MCF 10A (cell line): ENCODE measurements around the gene PFDN1. TPM values are rescaled to one million over a fixed set of nuclear protein-coding genes. Genes with fewer than 3 reads are reported as not detected.

Experiments
- BruUV-seq: library from RNA; stranded (reverse); fragments of 400-500 nt; replicated peaks from 2 replicates; lab custom pipeline; 2021; lab: Mats Ljungman, UMichigan
- CTCF ChIA-PET: fragments of 300-600 bp; sonication (Branson Sonifier 250); formaldehyde crosslinking; extraction: SDS; loops from one replicate; lab custom pipeline; 2021; ENCODE audit warnings: antibody characterized with exemption, inconsistent platforms; lab: Yijun Ruan, JAX
- POLR2A ChIA-PET: fragments of 300-600, 350-650 bp; sonication (Branson Sonifier 250); formaldehyde crosslinking; extraction: SDS; loops from one replicate; lab custom pipeline; 2020; ENCODE audit warnings: antibody characterized with exemption, inconsistent platforms; lab: Yijun Ruan, JAX
- DNase-seq: peaks from one replicate; pipeline ENCODE4 v3.0.0-alpha.2; 2018; ENCODE audit not compliant: unreplicated experiment
- H3K27ac Mint-ChIP-seq: one replicate; pipeline ENCODE4 v1.8.0; 2022; ENCODE audit warnings: mild to moderate bottlenecking, low read depth, mixed read lengths; ENCODE audit not compliant: unreplicated experiment
- H3K27me3 Mint-ChIP-seq: one replicate; pipeline ENCODE4 v1.8.0; 2022; ENCODE audit warnings: mixed read lengths; ENCODE audit not compliant: insufficient read depth, unreplicated experiment
- H3K36me3 Mint-ChIP-seq: one replicate; pipeline ENCODE4 v1.8.0; 2022; ENCODE audit warnings: mild to moderate bottlenecking, moderate library complexity, mixed read lengths; ENCODE audit not compliant: insufficient read depth, unreplicated experiment
- H3K4me1 Mint-ChIP-seq: one replicate; pipeline ENCODE4 v1.8.0; 2022; ENCODE audit warnings: mixed read lengths; ENCODE audit not compliant: insufficient read depth, unreplicated experiment
- H3K4me3 Mint-ChIP-seq: one replicate; pipeline ENCODE4 v1.8.0; 2022; ENCODE audit warnings: mild to moderate bottlenecking, moderate library complexity, mixed read lengths; ENCODE audit not compliant: unreplicated experiment
- H3K9me3 Mint-ChIP-seq: one replicate; pipeline ENCODE4 v1.8.0; 2022; ENCODE audit warnings: mixed read lengths; ENCODE audit not compliant: unreplicated experiment
- CTCF ChIP-seq: fragments of 200-600 bp; IDR thresholded peaks from one replicate; pipeline ENCODE4 v1.8.0; 2022; ENCODE audit warnings: antibody characterized with exemption, mild to moderate bottlenecking; ENCODE audit not compliant: unreplicated experiment
- intact Hi-C: fragments of 100-400 bp; cut with micrococcal nuclease; formaldehyde crosslinking; loops from 2 replicates; pipeline ENCODE4 v1.14.1; 2022
- total RNA-seq: library from RNA; stranded (reverse); gene quantifications from 2 replicates; pipeline ENCODE4 v1.2.3, GENCODE V29; 2022

PFDN1 gene
- total RNA-seq, 1 experiment from 2014 or later: 94.7 TPM

GRCh38 chr5:140325486-140325885 lies 22.6 kb upstream of the PFDN1 start:
- no peaks in the 10 kb centered on the region for H3K27me3 Mint-ChIP-seq

GRCh38 chr5:140324617-140325241 lies 21.8 kb upstream of the PFDN1 start:
- Mint-ChIP-seq H3K36me3 (no peaks in the 10 kb centered on the region), H3K27me3 (no peaks in the 10 kb centered on the region), H3K9me3 (no peaks in the 10 kb centered on the region), H3K27ac (no peak overlapping the region), H3K4me1 (peaks cover 7% of the 10 kb centered on the region), H3K4me3 (no peak overlapping the region)
- DNase-seq: no peak
- no TSS peak for BruUV-seq
- no peak for TF ChIP-seq CTCF
- intact Hi-C loops: no loop called here
- ChIA-PET CTCF (interaction anchor here (1.3 to 1.4 kb wide), 2 partner anchors 27 to 80 kb away, joined by 3 to 4 read pairs; no protein-coding TSS in a partner anchor), POLR2A (interaction anchor here (0.7 kb wide), 1 partner anchor 19 kb away, joined by 3 read pairs; no protein-coding TSS in a partner anchor)

More at GRCh38 chr5:140325486-140325885, 22.6 kb upstream of the PFDN1 start:
- ChIA-PET POLR2A (no interaction called here), CTCF (interaction anchor here (0.6 kb wide), 2 partner anchors 76 to 673 kb away, joined by 4 to 5 read pairs; no protein-coding TSS in a partner anchor)
- TF ChIP-seq CTCF: no peak
- H3K9me3 Mint-ChIP-seq: no peaks in the 10 kb centered on the region
- intact Hi-C loops: no loop called here
- H3K4me3 Mint-ChIP-seq: no peak overlapping the region
- H3K27ac Mint-ChIP-seq: no peak overlapping the region
- no TSS peak for BruUV-seq
- H3K4me1 Mint-ChIP-seq: peaks cover 7% of the 10 kb centered on the region
- DNase-seq: no peak
- H3K36me3 Mint-ChIP-seq: no peaks in the 10 kb centered on the region

GRCh38 chr5:140324041-140324600 lies 21.2 kb upstream of the PFDN1 start:
- no peaks in the 10 kb centered on the region for H3K36me3 Mint-ChIP-seq
- H3K27me3 Mint-ChIP-seq: no peaks in the 10 kb centered on the region
- H3K9me3 Mint-ChIP-seq: no peaks in the 10 kb centered on the region
- ChIA-PET CTCF (interaction anchor here (1.0 to 1.4 kb wide), 4 partner anchors 22 to 79 kb away, joined by 3 to 4 read pairs (median 3); partner anchors contain the start of gene HBEGF), POLR2A (interaction anchor here (0.7 kb wide), 1 partner anchor 19 kb away, joined by 3 read pairs; no protein-coding TSS in a partner anchor)
- TF ChIP-seq CTCF: no peak
- no peak for DNase-seq
- H3K4me1 Mint-ChIP-seq: peaks cover 7% of the 10 kb centered on the region
- no TSS peak for BruUV-seq
- H3K27ac Mint-ChIP-seq: no peak overlapping the region
- H3K4me3 Mint-ChIP-seq: no peak overlapping the region
- intact Hi-C loops: no loop called here
